Measurements from ENCODE around the gene RBM33. TPM values are rescaled to one million over a fixed set of nuclear protein-coding genes. Genes with fewer than 3 reads are reported as not detected.

Gene RBM33
- total and polyA plus RNA-seq, 9 of the 15 experiments (the other 6 are each of a cell fraction or from before 2014, with no cell fraction given), result 4.4 to 80.7 (median 27.3) TPM

DNA sequence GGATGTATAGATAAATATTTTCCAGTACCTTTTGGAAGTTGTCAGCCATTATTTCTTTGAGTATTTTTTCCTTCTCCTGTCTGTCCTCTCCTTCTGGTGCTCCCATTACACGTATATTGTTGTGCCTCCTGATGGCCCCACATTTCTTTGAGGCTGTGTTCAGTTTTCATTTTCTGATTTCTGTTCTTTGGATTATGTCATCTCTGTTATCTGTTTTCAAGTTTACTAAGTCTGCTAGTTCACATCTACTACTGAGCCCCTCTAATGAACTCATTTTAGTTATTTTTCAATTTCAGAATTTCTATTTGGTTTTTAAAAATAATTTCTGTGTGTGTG is 16.3 kb downstream of the RBM33 start (continued):
- TF ChIP-seq RBM17 (IDR thresholded peaks at IDR 0.05; ENCODE audit: borderline replicate concordance, low read depth, low read length) (no peak), ZNF551 (CRISPR knock-in tag; IDR thresholded peaks at IDR 0.05) (no peak), SIRT6 (IDR thresholded peaks at IDR 0.05; ENCODE audit: low read depth, low read length) (no peak), NCOA2 (IDR thresholded peaks at IDR 0.05; ENCODE audit: partially characterized antibody in 2 of 2) (no peak), CEBPG (CRISPR knock-in tag; IDR thresholded peaks at IDR 0.05) (no peak), CEBPG (tag; conservative IDR thresholded peaks at IDR 0.05 in 1 of 2, IDR thresholded peaks at IDR 0.05 in 1 of 2) (0 out of 4 replicates have a peak, but pooled peaks of 1 of the 2 experiments have one; percentile 17), HDGF (IDR thresholded peaks at IDR 0.05) (no peak), MEIS2 (IDR thresholded peaks at IDR 0.05; ENCODE audit: partially characterized antibody) (no peak), ZNF785 (CRISPR knock-in tag; IDR thresholded peaks at IDR 0.05) (no peak), ARID1B (IDR thresholded peaks at IDR 0.05) (no peak; the same call in 1 of the 2 replicates), ZNF224 (CRISPR knock-in tag; IDR thresholded peaks at IDR 0.05) (no peak), ILK (tag; IDR thresholded peaks at IDR 0.05; ENCODE audit: borderline replicate concordance, low read depth) (no peak), KDM4B (IDR thresholded peaks at IDR 0.05; ENCODE audit: borderline replicate concordance in 2 of 2, low read depth in 1 of 2) (no peak), TRIM24 (IDR thresholded peaks at IDR 0.05) (0 out of 4 replicates have a peak, but pooled peaks of 1 of the 2 experiments have one; percentile 2), EP400 (IDR thresholded peaks at IDR 0.05) (0 out of 2 replicates have a peak, but pooled peaks have one; percentile 12)
- TF ChIP-seq, protein P1, sequence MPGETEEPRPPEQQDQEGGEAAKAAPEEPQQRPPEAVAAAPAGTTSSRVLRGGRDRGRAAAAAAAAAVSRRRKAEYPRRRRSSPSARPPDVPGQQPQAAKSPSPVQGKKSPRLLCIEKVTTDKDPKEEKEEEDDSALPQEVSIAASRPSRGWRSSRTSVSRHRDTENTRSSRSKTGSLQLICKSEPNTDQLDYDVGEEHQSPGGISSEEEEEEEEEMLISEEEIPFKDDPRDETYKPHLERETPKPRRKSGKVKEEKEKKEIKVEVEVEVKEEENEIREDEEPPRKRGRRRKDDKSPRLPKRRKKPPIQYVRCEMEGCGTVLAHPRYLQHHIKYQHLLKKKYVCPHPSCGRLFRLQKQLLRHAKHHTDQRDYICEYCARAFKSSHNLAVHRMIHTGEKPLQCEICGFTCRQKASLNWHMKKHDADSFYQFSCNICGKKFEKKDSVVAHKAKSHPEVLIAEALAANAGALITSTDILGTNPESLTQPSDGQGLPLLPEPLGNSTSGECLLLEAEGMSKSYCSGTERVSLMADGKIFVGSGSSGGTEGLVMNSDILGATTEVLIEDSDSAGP (CRISPR knock-in tag; IDR thresholded peaks at IDR 0.05), result no peak
- TF ChIP-seq, protein P2, sequence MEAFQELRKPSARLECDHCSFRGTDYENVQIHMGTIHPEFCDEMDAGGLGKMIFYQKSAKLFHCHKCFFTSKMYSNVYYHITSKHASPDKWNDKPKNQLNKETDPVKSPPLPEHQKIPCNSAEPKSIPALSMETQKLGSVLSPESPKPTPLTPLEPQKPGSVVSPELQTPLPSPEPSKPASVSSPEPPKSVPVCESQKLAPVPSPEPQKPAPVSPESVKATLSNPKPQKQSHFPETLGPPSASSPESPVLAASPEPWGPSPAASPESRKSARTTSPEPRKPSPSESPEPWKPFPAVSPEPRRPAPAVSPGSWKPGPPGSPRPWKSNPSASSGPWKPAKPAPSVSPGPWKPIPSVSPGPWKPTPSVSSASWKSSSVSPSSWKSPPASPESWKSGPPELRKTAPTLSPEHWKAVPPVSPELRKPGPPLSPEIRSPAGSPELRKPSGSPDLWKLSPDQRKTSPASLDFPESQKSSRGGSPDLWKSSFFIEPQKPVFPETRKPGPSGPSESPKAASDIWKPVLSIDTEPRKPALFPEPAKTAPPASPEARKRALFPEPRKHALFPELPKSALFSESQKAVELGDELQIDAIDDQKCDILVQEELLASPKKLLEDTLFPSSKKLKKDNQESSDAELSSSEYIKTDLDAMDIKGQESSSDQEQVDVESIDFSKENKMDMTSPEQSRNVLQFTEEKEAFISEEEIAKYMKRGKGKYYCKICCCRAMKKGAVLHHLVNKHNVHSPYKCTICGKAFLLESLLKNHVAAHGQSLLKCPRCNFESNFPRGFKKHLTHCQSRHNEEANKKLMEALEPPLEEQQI (IDR thresholded peaks at IDR 0.05), result 0 out of 2 replicates have a peak, but pooled peaks have one; percentile 4
- TF ChIP-seq, protein P3, sequence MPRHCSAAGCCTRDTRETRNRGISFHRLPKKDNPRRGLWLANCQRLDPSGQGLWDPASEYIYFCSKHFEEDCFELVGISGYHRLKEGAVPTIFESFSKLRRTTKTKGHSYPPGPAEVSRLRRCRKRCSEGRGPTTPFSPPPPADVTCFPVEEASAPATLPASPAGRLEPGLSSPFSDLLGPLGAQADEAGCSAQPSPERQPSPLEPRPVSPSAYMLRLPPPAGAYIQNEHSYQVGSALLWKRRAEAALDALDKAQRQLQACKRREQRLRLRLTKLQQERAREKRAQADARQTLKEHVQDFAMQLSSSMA (CRISPR knock-in tag; IDR thresholded peaks at IDR 0.05), result no peak
- TF ChIP-seq, protein P4, sequence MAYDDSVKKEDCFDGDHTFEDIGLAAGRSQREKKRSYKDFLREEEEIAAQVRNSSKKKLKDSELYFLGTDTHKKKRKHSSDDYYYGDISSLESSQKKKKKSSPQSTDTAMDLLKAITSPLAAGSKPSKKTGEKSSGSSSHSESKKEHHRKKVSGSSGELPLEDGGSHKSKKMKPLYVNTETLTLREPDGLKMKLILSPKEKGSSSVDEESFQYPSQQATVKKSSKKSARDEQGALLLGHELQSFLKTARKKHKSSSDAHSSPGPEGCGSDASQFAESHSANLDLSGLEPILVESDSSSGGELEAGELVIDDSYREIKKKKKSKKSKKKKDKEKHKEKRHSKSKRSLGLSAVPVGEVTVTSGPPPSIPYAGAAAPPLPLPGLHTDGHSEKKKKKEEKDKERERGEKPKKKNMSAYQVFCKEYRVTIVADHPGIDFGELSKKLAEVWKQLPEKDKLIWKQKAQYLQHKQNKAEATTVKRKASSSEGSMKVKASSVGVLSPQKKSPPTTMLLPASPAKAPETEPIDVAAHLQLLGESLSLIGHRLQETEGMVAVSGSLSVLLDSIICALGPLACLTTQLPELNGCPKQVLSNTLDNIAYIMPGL (CRISPR knock-in tag; IDR thresholded peaks at IDR 0.05), result no peak
- TF ChIP-seq, protein P5, sequence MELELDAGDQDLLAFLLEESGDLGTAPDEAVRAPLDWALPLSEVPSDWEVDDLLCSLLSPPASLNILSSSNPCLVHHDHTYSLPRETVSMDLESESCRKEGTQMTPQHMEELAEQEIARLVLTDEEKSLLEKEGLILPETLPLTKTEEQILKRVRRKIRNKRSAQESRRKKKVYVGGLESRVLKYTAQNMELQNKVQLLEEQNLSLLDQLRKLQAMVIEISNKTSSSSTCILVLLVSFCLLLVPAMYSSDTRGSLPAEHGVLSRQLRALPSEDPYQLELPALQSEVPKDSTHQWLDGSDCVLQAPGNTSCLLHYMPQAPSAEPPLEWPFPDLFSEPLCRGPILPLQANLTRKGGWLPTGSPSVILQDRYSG (tag; conservative IDR thresholded peaks at IDR 0.05; ENCODE audit: low read depth), result no peak

Measured in K562 (cell line).